DND-41 (cell line): ENCODE results near the gene TET1.
"Not testable (repeated sequence)": the region's sequence is repeated elsewhere in the genome, so short reads cannot be mapped to it uniquely, and the experiment has no call there.

Source experiments
- ATAC-seq: fragments of 200-7000 bp; cut with Tn5 transposase; 3 replicates; pipeline ENCODE4 v1.9.1; 2021; ENCODE audit warnings: low read depth; ENCODE audit not compliant: insufficient read depth
- DNase-seq: peaks from one replicate; pipeline ENCODE4 v3.0.0-alpha.2; 2020
- H2AFZ ChIP-seq: 2 replicates; pipeline ENCODE4 v1.6.0; 2012; ENCODE audit warnings: low read depth, low read length
- H3K27ac ChIP-seq: 2 replicates; pipeline ENCODE4 v1.5.1; 2012; ENCODE audit warnings: low read length, inconsistent platforms
- H3K27me3 ChIP-seq: fragments of 200-600 bp; sonication (generic); 2 replicates; pipeline ENCODE4 v1.6.0; 2012; ENCODE audit warnings: low read length, mild to moderate bottlenecking, inconsistent platforms; ENCODE audit not compliant: insufficient read depth, poor library complexity
- H3K36me3 ChIP-seq: 2 replicates; pipeline ENCODE4 v1.5.1; 2012; ENCODE audit warnings: low read length, inconsistent platforms; ENCODE audit not compliant: insufficient read depth
- H3K4me1 ChIP-seq: 2 replicates; pipeline ENCODE4 v1.5.1; 2012; ENCODE audit warnings: mild to moderate bottlenecking, low read length; ENCODE audit not compliant: insufficient read depth
- H3K4me2 ChIP-seq: 2 replicates; pipeline ENCODE4 v1.6.0; 2012; ENCODE audit warnings: mild to moderate bottlenecking, moderate library complexity, low read length, inconsistent platforms; ENCODE audit not compliant: insufficient read depth
- H3K4me3 ChIP-seq, 2 experiments: fragments of 200-600 bp in 1 of 2; shearing (Covaris generic) in 1 of 2; 2 replicates each; pipeline ENCODE4 v1.5.1; 2012 to 2016; ENCODE audit warnings: inconsistent platforms in 2 of 2, low read length in 2 of 2, mild to moderate bottlenecking in 2 of 2, low read depth in 1 of 2, moderate library complexity in 1 of 2
- H3K79me2 ChIP-seq: 2 replicates; pipeline ENCODE4 v1.6.0; 2012; ENCODE audit warnings: low read length, inconsistent platforms; ENCODE audit not compliant: insufficient read depth
- H3K9ac ChIP-seq: 2 replicates; pipeline ENCODE4 v1.6.0; 2012; ENCODE audit warnings: low read depth, mild to moderate bottlenecking, inconsistent platforms, low read length, moderate library complexity
- H3K9me3 ChIP-seq: 2 replicates; pipeline ENCODE4 v1.5.1; 2012; ENCODE audit warnings: low read length, moderate library complexity, mild to moderate bottlenecking, inconsistent platforms; ENCODE audit not compliant: insufficient read depth, severe bottlenecking
- H4K20me1 ChIP-seq: 2 replicates; pipeline ENCODE4 v1.6.0; 2012; ENCODE audit warnings: low read length; ENCODE audit not compliant: insufficient read depth
- CTCF ChIP-seq: IDR thresholded peaks from 2 replicates; pipeline ENCODE4 v1.5.1; 2012; ENCODE audit warnings: borderline replicate concordance, low read length, moderate library complexity, mild to moderate bottlenecking; ENCODE audit not compliant: poor library complexity, severe bottlenecking; ENCODE audit errors: extremely low read depth
- EZH2 ChIP-seq: IDR thresholded peaks from 3 replicates; pipeline ENCODE4 v1.6.1; 2012; ENCODE audit warnings: borderline replicate concordance, low read depth, mild to moderate bottlenecking, moderate library complexity, low read length, inconsistent platforms; ENCODE audit not compliant: severe bottlenecking

The TET1 gene

GRCh38 chr10:68572151-68572550 lies 12.0 kb downstream of the TET1 start:
- Histone ChIP-seq H3K4me1 (no peaks in the 10 kb centered on the region), H3K9ac (no peak overlapping the region), H2AFZ (no peak overlapping the region), H3K27me3 (no peaks in the 10 kb centered on the region), H3K9me3 (no peaks in the 10 kb centered on the region), H3K36me3 (peaks cover 15% of the 10 kb centered on the region), H3K27ac (no peak overlapping the region), H3K4me2 (no peak overlapping the region), H3K4me3 (no peak overlapping the region), H4K20me1 (no peaks in the 10 kb centered on the region; the same call in 1 of the 2 replicates), H3K79me2 (no peaks in the 10 kb centered on the region)
- DNase-seq (no peak), ATAC-seq (no peak)
- TF ChIP-seq CTCF (no peak), EZH2 (no peak)

- H3K4me2 ChIP-seq, result no peak overlapping the region
- H3K9me3 ChIP-seq, result no peaks in the 10 kb centered on the region
- no peaks in the 10 kb centered on the region for H3K27me3 ChIP-seq
- no peak overlapping the region for H2AFZ ChIP-seq
- H4K20me1 ChIP-seq, result no peaks in the 10 kb centered on the region; the same call in 1 of the 2 replicates
- no peak overlapping the region for H3K4me3 ChIP-seq
- H3K36me3 ChIP-seq, result peaks cover 15% of the 10 kb centered on the region
- H3K4me1 ChIP-seq, result no peaks in the 10 kb centered on the region
- ATAC-seq (no peak; the same call in 2 of the 3 replicates), DNase-seq (no peak)
- no peaks in the 10 kb centered on the region for H3K79me2 ChIP-seq
- no peak for TF ChIP-seq EZH2
- TF ChIP-seq CTCF, result no peak
- no peak overlapping the region for H3K27ac ChIP-seq
- H3K9ac ChIP-seq, result no peak overlapping the region
These were observed 13.9 kb downstream of the TET1 start for GRCh38 chr10:68574051-68574450.

- Histone ChIP-seq H3K4me2 (no peak overlapping the region), H3K79me2 (no peaks in the 10 kb centered on the region), H2AFZ (no peak overlapping the region), H3K9me3 (no peaks in the 10 kb centered on the region), H3K4me1 (no peaks in the 10 kb centered on the region), H3K9ac (no peak overlapping the region), H4K20me1 (no peaks in the 10 kb centered on the region; the same call in 1 of the 2 replicates), H3K4me3 (no peak overlapping the region), H3K27ac (no peak overlapping the region), H3K36me3 (peaks cover 15% of the 10 kb centered on the region), H3K27me3 (no peaks in the 10 kb centered on the region)
- TF ChIP-seq CTCF (peak; percentile 11), EZH2 (no peak)
- no peak for DNase-seq
- ATAC-seq, result no peak
These were observed 16.0 kb downstream of the TET1 start for GRCh38 chr10:68576118-68576517.

- Histone ChIP-seq H3K36me3 (no peaks in the 10 kb centered on the region), H3K4me2 (no peak overlapping the region), H2AFZ (no peak overlapping the region), H3K9me3 (no peaks in the 10 kb centered on the region), H3K79me2 (no peaks in the 10 kb centered on the region), H3K4me1 (no peaks in the 10 kb centered on the region), H3K4me3 (no peak overlapping the region), H3K27me3 (no peaks in the 10 kb centered on the region), H3K9ac (no peak overlapping the region), H4K20me1 (no peaks in the 10 kb centered on the region), H3K27ac (no peak overlapping the region)
- DNase-seq, result no peak
- ATAC-seq, result no peak
- TF ChIP-seq EZH2 (no peak), CTCF (no peak)
These were observed 18.8 kb downstream of the TET1 start for GRCh38 chr10:68578974-68579373.

- not testable (repeated sequence) for H3K4me1 ChIP-seq, ATAC-seq, H3K9me3 ChIP-seq, H2AFZ ChIP-seq, H3K9ac ChIP-seq, H3K79me2 ChIP-seq, H3K36me3 ChIP-seq, H4K20me1 ChIP-seq, H3K4me3 ChIP-seq, H3K27me3 ChIP-seq, H3K27ac ChIP-seq, H3K4me2 ChIP-seq, DNase-seq
These were observed 24.1 kb downstream of the TET1 start for GRCh38 chr10:68584187-68584586.
